OCI-LY1 (cell line): ENCODE results near the gene DNAJA3.

ENCODE experiments used
- CTCF ChIP-seq: fragments of 200-600 bp; sonication (generic), shearing (Covaris generic); IDR thresholded peaks from 2 replicates; pipeline ENCODE4 v1.5.1; 2017; ENCODE audit warnings: mild to moderate bottlenecking, antibody characterized with exemption, low read length, moderate library complexity, mixed read lengths
- EZH2 ChIP-seq: fragments of 200-600 bp; sonication (generic), shearing (Covaris generic); IDR thresholded peaks from 2 replicates; pipeline ENCODE4 v1.8.0; 2017; ENCODE audit warnings: borderline replicate concordance, mixed run types, mild to moderate bottlenecking, antibody characterized with exemption, low read length, moderate library complexity, mixed read lengths

- no peak for TF ChIP-seq EZH2
- no peak for TF ChIP-seq CTCF
These were observed 485 bp downstream of the DNAJA3 start for GRCh38 chr16:4426021-4426684.
